ENCODE data around the gene FLOT2. TPM values are rescaled to one million over a fixed set of nuclear protein-coding genes. Genes with fewer than 3 reads are reported as not detected.

FLOT2 gene, protein sequence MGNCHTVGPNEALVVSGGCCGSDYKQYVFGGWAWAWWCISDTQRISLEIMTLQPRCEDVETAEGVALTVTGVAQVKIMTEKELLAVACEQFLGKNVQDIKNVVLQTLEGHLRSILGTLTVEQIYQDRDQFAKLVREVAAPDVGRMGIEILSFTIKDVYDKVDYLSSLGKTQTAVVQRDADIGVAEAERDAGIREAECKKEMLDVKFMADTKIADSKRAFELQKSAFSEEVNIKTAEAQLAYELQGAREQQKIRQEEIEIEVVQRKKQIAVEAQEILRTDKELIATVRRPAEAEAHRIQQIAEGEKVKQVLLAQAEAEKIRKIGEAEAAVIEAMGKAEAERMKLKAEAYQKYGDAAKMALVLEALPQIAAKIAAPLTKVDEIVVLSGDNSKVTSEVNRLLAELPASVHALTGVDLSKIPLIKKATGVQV
- total RNA-seq (2012; rRNA removed), result 31.9 and 32.5 TPM in 2 replicates

DNA sequence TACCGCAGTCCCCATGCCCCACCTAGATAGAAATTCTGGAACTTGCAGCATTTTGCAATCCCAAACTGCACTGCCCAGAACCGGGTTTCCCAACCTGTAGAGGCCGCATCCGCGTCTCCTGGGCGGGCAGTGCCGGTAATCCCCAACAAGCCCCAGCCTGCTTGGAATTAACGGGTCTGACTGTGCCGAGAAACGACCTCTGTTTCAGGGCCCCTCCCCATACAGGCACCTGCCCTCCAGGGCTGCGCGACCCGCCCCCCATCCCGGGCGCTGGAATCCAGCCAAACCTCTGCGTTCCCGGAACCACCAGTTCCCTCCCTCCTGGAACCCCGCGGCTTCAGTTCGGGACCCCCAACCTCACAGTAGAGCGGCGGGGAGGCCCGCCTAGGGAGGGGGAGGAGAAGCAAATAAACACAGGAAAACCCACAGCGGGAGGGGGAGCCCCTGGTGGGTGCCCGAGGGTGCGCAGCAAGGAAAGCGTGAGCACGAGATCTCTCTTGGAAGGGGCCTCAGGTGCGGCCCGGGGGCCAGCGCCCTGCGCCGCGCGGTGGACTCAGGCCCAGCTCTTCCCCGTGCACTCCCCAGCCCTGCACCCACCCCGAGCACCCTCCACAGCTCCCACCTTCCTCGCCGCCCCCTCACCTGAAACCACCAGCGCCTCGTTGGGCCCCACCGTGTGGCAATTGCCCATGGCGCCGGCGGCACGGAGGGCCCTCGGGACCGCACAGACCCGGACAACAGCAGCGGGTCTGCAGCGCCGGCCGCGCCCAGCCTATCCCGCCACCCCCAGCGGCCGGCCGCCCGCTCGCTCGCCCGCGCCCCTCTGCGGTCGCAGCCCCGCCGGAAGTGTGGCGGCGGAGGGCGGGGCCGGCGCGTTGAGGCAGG is at the start of gene FLOT2:
Gene FLOT2, minus strand, starts transcription at position 850 of the 885 bp plus-strand sequence. Its CDS starts 159 bp downstream, at position 691.
- H3K9ac ChIP-seq (ENCODE audit: low read depth, low read length), result peak within 1 kb of the TSS; percentile 75
- H3K9me3 ChIP-seq (replicated peaks; ENCODE audit: low read length), result no peaks in the 10 kb centered on the region
- no peaks in the 10 kb centered on the region for H3K36me3 ChIP-seq (ENCODE audit: insufficient read depth, low read length)
- peak within 1 kb of the TSS; percentile 91 for H3K4me2 ChIP-seq (ENCODE audit: low read length)
- no peaks in the 10 kb centered on the region for H3K27me3 ChIP-seq (ENCODE audit: control insufficient read depth, insufficient read depth, low read length)
- peak within 1 kb of the TSS; percentile 79 for H3K4me3 ChIP-seq (ENCODE audit: low read length)
- peaks cover 24% of the 10 kb centered on the region for H3K4me1 ChIP-seq (ENCODE audit: control insufficient read depth, insufficient read depth, low read length)

DNA sequence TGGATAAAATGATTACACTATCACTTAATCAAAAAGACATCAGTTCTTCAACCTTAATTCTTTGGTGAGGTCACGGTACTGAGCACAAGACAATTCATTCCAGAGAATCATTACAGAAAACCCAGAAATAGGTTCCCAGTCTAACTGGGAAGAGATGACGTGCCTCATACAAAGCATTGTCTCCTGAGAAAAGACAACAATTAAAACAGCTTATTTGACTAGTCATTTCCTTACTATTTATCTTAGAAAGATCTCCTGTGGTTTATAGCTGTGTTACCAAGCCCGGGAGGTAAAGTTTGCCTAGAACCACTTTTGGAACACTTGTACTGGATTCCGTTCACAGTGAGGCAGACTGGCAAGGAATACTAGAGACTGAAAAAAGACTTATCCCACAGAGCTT is 48.7 kb upstream of the FLOT2 start:
- Histone ChIP-seq H3K4me2 (ENCODE audit: low read length) (peak overlapping the region; percentile 71), H3K36me3 (ENCODE audit: insufficient read depth, low read length) (peaks cover 17% of the 10 kb centered on the region), H3K9me3 (replicated peaks; ENCODE audit: low read length) (no peaks in the 10 kb centered on the region), H3K27me3 (ENCODE audit: control insufficient read depth, insufficient read depth, low read length) (no peaks in the 10 kb centered on the region), H3K4me1 (ENCODE audit: control insufficient read depth, insufficient read depth, low read length) (peaks cover 36% of the 10 kb centered on the region), H3K9ac (ENCODE audit: low read depth, low read length) (peak overlapping the region; percentile 72), H3K4me3 (ENCODE audit: low read length) (no peak overlapping the region)

DNA sequence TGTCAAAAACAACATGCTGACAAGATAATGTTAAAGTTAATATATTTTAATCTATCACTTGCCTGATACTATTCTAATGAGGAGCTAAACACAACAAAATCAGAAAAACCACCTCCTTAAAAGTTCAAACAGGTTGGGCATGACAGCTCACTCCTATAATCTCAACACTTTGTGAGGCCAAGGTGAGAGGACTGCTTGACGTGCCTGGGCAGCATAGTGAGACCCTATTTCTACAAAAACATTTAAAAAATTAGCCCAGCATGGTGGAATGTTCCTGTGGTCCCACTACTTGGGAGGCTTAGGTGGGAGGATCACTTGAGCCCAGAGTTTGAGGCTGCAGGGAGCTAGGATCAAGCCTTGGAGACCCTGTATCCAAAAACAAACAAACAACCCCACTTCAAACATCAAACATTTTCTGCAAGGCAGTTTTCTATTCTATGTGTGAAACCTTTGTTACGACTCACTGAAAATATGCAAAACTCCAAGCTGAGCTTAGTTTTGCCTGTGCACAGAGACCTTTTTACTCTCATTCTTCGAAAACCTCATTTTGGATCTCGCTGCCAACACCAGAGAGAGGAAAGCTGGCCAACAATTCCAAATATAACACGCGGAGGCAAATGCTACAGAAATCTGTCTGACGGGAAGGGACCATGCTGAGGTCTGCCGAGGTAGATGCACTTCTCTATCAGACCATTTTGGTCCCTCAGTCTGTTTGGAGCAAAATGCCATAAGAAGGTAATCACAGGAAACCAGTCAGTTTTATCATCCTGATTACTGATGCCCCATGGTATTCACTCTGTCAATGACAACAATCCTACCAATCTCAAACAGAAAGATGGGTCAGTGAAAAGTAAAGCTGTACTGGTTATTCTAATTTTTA is 47.6 kb upstream of the FLOT2 start:
- Histone ChIP-seq H3K4me3 (ENCODE audit: low read length) (peak overlapping the region; percentile 3), H3K4me1 (ENCODE audit: control insufficient read depth, insufficient read depth, low read length) (peaks cover 36% of the 10 kb centered on the region), H3K9me3 (replicated peaks; ENCODE audit: low read length) (no peaks in the 10 kb centered on the region), H3K4me2 (ENCODE audit: low read length) (peak overlapping the region; percentile 71), H3K36me3 (ENCODE audit: insufficient read depth, low read length) (peaks cover 21% of the 10 kb centered on the region), H3K9ac (ENCODE audit: low read depth, low read length) (peak overlapping the region; percentile 61), H3K27me3 (ENCODE audit: control insufficient read depth, insufficient read depth, low read length) (no peaks in the 10 kb centered on the region)

DNA sequence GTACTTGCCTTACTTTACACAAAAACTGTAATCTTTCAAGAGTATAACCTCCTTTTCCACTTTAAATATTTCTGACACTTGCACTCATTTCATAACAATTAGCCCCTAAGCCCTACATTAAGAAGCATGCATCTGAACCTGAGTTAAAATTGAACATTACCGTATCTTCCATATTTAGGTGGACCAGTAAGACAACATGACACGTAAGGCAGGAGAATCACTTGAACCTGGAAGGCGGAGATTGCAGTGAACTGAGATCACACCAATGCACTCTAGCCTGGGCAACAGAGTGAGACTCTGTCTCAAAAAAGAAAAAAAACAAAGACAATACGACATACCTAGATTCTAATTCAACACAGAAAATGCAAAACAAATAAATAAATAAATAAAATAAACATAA is 46.8 kb upstream of the FLOT2 start:
- peaks cover 24% of the 10 kb centered on the region for H3K36me3 ChIP-seq (ENCODE audit: insufficient read depth, low read length)
- peaks cover 36% of the 10 kb centered on the region for H3K4me1 ChIP-seq (ENCODE audit: control insufficient read depth, insufficient read depth, low read length)

DNA sequence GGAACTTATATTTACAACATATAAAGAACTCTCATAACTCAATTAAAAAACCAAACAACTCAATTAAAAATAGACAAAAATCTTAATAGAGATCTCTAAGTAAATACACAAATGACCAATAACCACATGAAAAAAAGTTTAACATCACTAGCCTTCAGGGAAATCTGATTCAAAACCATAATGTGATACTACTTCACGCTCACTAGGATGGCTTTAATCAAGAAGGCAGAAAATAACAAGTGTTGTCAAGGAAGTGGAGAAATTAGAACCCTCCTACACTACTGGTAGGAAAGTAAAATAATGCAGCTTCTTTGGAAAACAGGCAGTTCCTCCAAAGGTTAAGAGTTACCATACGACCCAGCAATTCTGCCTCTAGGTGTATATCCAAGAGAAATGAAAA is 45.4 kb upstream of the FLOT2 start:
- no peak overlapping the region for H3K4me2 ChIP-seq (ENCODE audit: low read length)
- peaks cover 36% of the 10 kb centered on the region for H3K4me1 ChIP-seq (ENCODE audit: control insufficient read depth, insufficient read depth, low read length)
- peaks cover 22% of the 10 kb centered on the region for H3K36me3 ChIP-seq (ENCODE audit: insufficient read depth, low read length)
- H3K9ac ChIP-seq (ENCODE audit: low read depth, low read length), result no peak overlapping the region
- no peak overlapping the region for H3K4me3 ChIP-seq (ENCODE audit: low read length)
- no peaks in the 10 kb centered on the region for H3K9me3 ChIP-seq (replicated peaks; ENCODE audit: low read length)
- H3K27me3 ChIP-seq (ENCODE audit: control insufficient read depth, insufficient read depth, low read length), result no peaks in the 10 kb centered on the region

More for the DNA sequence above, 46.8 kb upstream of the FLOT2 start:
- no peaks in the 10 kb centered on the region for H3K27me3 ChIP-seq (ENCODE audit: control insufficient read depth, insufficient read depth, low read length)
- no peak overlapping the region for H3K4me3 ChIP-seq (ENCODE audit: low read length)
- H3K9ac ChIP-seq (ENCODE audit: low read depth, low read length), result no peak overlapping the region
- H3K4me2 ChIP-seq (ENCODE audit: low read length), result no peak overlapping the region
- H3K9me3 ChIP-seq (replicated peaks; ENCODE audit: low read length), result no peaks in the 10 kb centered on the region

DNA sequence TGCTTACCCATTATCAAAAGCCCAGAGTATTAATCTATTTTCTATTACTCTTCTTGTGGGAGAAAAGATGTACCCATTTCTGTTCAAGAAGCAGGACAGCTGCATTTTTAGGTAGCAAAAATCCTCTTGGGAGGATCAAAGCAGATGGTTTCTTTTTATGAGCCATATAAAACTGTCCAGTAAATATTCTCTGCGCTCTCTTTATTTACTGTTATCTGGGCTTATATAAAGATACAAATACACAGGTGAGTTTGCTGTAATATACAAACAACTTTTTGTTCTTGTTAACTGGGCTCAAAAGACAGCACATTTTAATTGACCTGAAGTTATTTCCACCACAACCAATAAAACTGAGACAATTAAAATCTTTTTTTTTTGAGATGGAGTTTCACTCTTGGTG is 43.7 kb upstream of the FLOT2 start:
- H3K4me1 ChIP-seq (ENCODE audit: control insufficient read depth, insufficient read depth, low read length), result peaks cover 35% of the 10 kb centered on the region
- no peaks in the 10 kb centered on the region for H3K9me3 ChIP-seq (replicated peaks; ENCODE audit: low read length)
- no peak overlapping the region for H3K9ac ChIP-seq (ENCODE audit: low read depth, low read length)
- H3K36me3 ChIP-seq (ENCODE audit: insufficient read depth, low read length), result peaks cover 21% of the 10 kb centered on the region
- H3K4me2 ChIP-seq (ENCODE audit: low read length), result no peak overlapping the region
- H3K27me3 ChIP-seq (ENCODE audit: control insufficient read depth, insufficient read depth, low read length), result no peaks in the 10 kb centered on the region
- no peak overlapping the region for H3K4me3 ChIP-seq (ENCODE audit: low read length)

DNA sequence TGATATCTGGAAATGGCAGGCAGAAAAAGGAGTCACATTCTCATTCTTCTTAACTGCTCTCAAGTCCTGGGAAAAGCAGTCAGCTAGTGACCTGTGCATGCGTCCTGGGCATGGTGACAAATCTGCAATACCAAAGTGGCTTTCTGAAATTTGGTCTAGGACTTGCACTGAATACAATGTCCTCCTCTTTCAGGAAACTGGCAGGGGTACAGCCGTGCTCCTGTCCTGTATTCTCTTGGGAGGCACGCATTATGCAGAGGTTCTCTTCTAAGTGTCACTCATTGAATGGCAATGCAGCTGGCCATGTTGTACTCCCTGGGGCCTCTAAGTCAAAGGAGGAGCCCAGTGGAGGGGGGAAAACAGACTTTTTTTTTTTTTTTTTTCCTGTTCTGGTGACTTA is 43.1 kb upstream of the FLOT2 start:
- Histone ChIP-seq H3K4me3 (ENCODE audit: low read length) (no peak overlapping the region), H3K36me3 (ENCODE audit: insufficient read depth, low read length) (peaks cover 21% of the 10 kb centered on the region)

DNA sequence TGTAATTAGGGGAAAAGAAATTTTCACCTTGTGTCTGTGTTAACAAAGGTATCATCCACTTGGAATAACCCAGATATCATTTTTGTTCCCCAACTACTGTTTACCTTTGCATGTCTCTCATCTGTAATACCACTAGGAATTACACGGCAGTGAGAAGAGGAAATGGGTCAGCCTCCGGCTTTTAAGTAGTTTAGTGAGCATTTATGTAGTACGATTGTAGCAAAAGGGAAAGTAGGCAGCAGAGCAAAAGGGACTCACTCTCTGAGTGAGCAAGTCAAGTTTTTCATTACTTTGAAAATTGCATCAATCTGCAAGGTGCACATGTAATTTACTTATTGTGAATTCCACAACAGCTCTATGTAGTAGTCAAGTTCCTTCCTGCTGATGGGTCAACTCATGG is 42.6 kb upstream of the FLOT2 start:
- Histone ChIP-seq H3K9me3 (replicated peaks; ENCODE audit: low read length) (no peaks in the 10 kb centered on the region), H3K4me1 (ENCODE audit: control insufficient read depth, insufficient read depth, low read length) (peaks cover 24% of the 10 kb centered on the region), H3K4me3 (ENCODE audit: low read length) (no peak overlapping the region), H3K27me3 (ENCODE audit: control insufficient read depth, insufficient read depth, low read length) (no peaks in the 10 kb centered on the region), H3K36me3 (ENCODE audit: insufficient read depth, low read length) (peaks cover 21% of the 10 kb centered on the region), H3K4me2 (ENCODE audit: low read length) (no peak overlapping the region), H3K9ac (ENCODE audit: low read depth, low read length) (no peak overlapping the region)

More for the DNA sequence above, 43.1 kb upstream of the FLOT2 start:
- Histone ChIP-seq H3K4me1 (ENCODE audit: control insufficient read depth, insufficient read depth, low read length) (peaks cover 30% of the 10 kb centered on the region), H3K27me3 (ENCODE audit: control insufficient read depth, insufficient read depth, low read length) (no peaks in the 10 kb centered on the region), H3K9me3 (replicated peaks; ENCODE audit: low read length) (no peaks in the 10 kb centered on the region), H3K4me2 (ENCODE audit: low read length) (no peak overlapping the region), H3K9ac (ENCODE audit: low read depth, low read length) (no peak overlapping the region)

DNA sequence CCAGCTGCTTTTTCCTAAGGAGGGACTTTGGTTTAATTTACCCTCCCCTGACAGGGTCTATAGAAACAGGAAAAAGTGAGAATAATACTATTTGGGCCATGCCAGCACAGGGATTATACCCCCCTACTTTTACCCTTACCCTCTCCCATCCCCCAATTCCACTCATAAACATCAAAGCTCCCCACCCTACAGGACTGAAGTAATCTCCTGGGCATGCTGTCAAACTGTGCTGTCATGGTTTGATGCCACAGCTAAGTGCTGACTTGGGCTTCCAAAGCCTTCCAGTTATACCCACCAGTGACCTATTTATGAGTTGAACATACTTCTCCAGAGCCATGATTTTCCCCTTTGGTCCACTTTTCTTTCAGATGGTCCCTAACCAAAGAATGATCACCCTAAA is 41.0 kb upstream of the FLOT2 start:
- Histone ChIP-seq H3K4me3 (ENCODE audit: low read length) (no peak overlapping the region), H3K4me1 (ENCODE audit: control insufficient read depth, insufficient read depth, low read length) (peaks cover 20% of the 10 kb centered on the region), H3K27me3 (ENCODE audit: control insufficient read depth, insufficient read depth, low read length) (no peaks in the 10 kb centered on the region), H3K36me3 (ENCODE audit: insufficient read depth, low read length) (peaks cover 21% of the 10 kb centered on the region), H3K9ac (ENCODE audit: low read depth, low read length) (no peak overlapping the region), H3K9me3 (replicated peaks; ENCODE audit: low read length) (no peaks in the 10 kb centered on the region), H3K4me2 (ENCODE audit: low read length) (no peak overlapping the region)

DNA sequence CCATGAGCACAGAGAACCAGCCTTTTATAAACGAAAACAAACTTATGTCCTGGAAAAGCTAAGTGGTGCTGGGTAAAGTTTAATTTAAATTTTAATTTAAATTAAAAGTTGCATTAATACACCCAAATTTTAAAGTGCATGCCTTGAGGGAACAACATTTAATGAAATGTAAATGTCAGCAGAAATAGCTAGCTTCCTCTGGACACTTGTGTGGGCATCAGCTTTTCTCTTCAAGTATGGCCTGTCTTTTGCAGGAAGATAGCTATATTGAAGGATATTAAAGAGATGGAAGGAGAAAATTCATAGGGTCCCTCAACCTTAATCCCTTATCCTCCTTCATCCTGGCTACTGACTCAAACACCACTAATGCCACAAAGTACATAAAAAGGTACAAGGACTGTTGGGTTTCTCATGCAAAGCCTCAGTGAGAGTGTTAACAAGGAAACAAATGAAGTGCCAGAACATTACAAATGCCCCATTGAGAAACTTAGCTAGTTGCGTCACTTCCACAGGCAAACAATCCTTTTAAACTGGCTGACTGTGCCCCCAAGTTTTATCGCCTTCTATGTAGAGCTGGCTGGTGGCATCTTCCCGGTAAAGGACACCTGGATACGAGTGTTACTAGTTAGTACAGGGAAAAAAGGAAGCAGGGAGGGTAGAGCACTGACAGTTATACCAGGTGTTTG is 39.7 kb upstream of the FLOT2 start:
- H3K4me2 ChIP-seq (ENCODE audit: low read length), result peak overlapping the region; percentile 43
- peaks cover 20% of the 10 kb centered on the region for H3K4me1 ChIP-seq (ENCODE audit: control insufficient read depth, insufficient read depth, low read length)
- H3K4me3 ChIP-seq (ENCODE audit: low read length), result no peak overlapping the region
- peaks cover 16% of the 10 kb centered on the region for H3K36me3 ChIP-seq (ENCODE audit: insufficient read depth, low read length)
- H3K27me3 ChIP-seq (ENCODE audit: control insufficient read depth, insufficient read depth, low read length), result no peaks in the 10 kb centered on the region
- H3K9ac ChIP-seq (ENCODE audit: low read depth, low read length), result no peak overlapping the region
- H3K9me3 ChIP-seq (replicated peaks; ENCODE audit: low read length), result no peaks in the 10 kb centered on the region

Data from skeletal muscle satellite cell (primary cell).